Renal cortex interstitium (tissue), 15 donors: ENCODE measurements around the gene CD3G. TPM values are rescaled to one million over a fixed set of nuclear protein-coding genes. Genes with fewer than 3 reads are reported as not detected.
"Not testable (repeated sequence)": the region's sequence is repeated elsewhere in the genome, so short reads cannot be mapped to it uniquely, and the experiment has no call there.

Source experiments
- DNase-seq, 11 donors: peaks; one replicate each; pipeline ENCODE4 v3.0.0-alpha.2; 2013; ENCODE audit warnings: low read depth in 9 of 11, low spot score in 4 of 11; ENCODE audit errors: extremely low read depth in 1 of 11
- long read RNA-seq, 16 experiments: transcript quantifications; one replicate each; lab custom pipeline, GENCODE V29; 2026
- polyA plus RNA-seq, 3 donors: library from polyadenylated mRNA; unstranded; fragments of 120-200 nt; gene quantifications; one replicate each; pipeline ENCODE4 v1.2.1, GENCODE V29; 2013; ENCODE audit not compliant: insufficient read length in 3 of 3

CD3G gene
- polyA plus RNA-seq: under 1 TPM; 0.07 to 0.20 (median 0.17) TPM
- long read RNA-seq, donor 1: 0 reads
- long read RNA-seq, donor 2: 0 reads
- long read RNA-seq, donor 3: 0 reads
- long read RNA-seq, donor 4: 0 reads
- long read RNA-seq, donor 5: 0 reads
- long read RNA-seq, donor 6: 0 reads
- long read RNA-seq, donor 7: 0 reads
- long read RNA-seq, donor 8: 0 reads
- long read RNA-seq, donor 9: 0 reads
- long read RNA-seq, donor 10: 0 reads
- long read RNA-seq, donor 11: 0 reads
- long read RNA-seq, donor 12, partial matches to known transcripts: 0 of 1 reads
- long read RNA-seq, donor 12, other reads (novel, unspliced or antisense): 0 of 1 reads
- long read RNA-seq, donor 13: 0 reads
- long read RNA-seq, donor 14: 0 reads
- long read RNA-seq, donor 15: 0 reads
- long read RNA-seq, donor 16, partial matches to known transcripts: 0 of 1 reads
- long read RNA-seq, donor 16, other reads (novel, unspliced or antisense): 0 of 1 reads

DNA sequence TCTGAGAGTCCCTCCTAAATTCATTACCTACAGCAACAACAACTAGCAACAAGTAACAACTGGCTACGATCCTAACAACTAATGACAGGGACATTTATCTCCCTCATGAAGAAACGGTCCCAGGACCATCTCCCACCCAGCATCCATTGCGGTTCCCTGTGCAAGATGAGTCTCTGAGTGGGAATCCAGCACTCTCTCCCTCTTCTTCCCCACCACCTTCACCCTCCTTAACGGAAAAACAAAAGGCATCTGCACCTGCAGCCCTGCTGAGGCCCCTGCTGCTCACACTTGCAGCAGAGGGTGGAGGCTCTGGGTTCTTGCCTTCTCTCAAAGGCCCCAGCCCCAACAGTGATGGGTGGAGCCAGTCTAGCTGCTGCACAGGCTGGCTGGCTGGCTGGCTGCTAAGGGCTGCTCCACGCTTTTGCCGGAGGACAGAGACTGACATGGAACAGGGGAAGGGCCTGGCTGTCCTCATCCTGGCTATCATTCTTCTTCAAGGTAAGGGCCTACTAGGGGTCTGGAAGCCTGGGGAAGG is at the start of gene CD3G:
CD3G (plus strand) TSS at position 364 of the 535 bp plus-strand sequence; CDS start at position 444, 80 bp downstream.
- DNase-seq: no peak

DNA sequence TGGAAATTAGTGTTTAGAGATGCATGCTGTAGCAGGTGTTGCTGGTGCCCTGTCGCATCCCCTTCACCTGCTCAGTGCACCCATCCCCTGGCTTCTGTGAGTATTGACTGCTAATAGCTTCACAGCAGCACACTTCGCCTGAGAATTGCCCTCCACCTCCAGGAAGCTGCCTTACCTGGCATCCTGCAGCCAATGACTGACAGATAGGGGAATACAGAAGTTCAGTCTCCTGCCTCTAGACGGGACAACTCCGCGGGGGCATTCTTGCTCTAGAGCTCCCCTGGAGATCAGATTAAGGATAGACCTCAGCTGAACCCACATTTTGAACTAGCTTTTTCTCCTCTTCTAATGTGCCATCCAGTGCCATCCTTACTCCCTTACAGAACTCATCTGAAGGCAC is 48.9 kb upstream of the CD3G start:
- no peak for DNase-seq

DNA sequence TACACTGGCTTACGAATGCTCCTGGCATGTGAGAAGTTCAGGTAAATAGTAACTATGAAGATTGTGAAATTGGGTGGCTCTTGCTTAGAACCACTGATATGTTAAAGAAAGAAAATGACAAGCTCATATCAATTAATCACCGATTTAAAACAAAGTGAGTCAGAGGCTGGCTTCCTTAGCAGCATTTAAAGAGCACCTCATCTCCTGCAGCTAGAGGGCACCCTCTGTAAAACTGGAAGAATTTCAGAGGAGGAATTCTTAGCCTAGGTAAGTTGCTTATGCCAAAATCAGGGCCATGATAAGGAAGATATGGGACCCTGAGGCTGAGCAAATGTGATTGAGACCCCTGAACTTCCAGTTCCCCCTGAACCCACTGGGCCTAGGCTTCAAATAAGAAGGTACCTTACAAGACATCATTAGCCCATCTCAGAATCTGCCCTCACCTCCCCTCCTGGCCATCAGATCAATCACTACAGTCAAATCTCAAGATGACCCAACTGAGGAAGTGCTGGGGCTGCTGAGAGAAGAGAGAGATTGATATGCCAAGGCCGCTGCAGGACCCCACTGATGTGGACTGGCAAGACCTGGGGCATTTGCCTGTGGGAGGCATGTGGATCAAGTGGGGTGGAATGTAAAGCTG is 48.2 kb upstream of the CD3G start:
- no peak for DNase-seq

DNA sequence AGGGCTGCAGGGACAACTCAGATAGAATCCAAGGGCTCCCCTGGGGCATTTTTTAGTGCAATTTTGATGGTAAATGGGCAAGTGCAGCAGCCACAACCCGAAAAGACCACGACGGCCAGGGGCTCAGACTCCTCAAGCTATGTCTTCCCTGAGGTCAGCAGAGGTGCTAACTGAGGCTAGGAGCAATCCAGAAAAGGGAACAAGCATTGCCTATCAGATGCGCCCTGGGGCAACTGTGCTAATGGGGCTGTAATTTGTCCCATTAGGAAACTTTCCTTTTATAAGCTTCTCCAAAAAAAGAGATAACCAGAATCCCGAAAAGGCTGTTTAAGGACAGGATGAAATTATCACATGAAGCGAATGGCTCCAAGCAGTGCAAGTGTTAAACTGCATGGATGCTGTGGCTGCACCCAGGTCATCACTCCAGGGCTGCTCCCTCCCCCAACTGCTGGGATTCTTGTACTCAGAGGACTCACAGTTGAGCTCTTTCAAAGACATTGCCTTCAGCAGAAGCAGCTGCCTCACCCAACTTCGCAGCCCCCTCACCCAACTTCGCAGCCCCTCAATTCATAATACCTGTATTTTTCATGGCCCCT is 42.4 kb upstream of the CD3G start:
- no peak for DNase-seq

DNA sequence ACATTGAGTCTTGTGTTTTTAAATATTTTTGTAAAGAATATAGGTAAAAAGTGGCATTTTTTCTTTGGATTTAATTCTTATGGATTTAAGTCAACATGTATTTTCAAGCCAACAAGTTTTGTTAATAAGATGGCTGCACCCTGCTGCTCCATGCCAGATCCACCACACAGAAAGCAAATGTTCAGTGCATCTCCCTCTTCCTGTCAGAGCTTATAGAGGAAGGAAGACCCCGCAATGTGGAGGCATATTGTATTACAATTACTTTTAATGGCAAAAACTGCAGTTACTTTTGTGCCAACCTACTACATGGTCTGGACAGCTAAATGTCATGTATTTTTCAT is 39.9 kb upstream of the CD3G start:
- DNase-seq: no peak

DNA sequence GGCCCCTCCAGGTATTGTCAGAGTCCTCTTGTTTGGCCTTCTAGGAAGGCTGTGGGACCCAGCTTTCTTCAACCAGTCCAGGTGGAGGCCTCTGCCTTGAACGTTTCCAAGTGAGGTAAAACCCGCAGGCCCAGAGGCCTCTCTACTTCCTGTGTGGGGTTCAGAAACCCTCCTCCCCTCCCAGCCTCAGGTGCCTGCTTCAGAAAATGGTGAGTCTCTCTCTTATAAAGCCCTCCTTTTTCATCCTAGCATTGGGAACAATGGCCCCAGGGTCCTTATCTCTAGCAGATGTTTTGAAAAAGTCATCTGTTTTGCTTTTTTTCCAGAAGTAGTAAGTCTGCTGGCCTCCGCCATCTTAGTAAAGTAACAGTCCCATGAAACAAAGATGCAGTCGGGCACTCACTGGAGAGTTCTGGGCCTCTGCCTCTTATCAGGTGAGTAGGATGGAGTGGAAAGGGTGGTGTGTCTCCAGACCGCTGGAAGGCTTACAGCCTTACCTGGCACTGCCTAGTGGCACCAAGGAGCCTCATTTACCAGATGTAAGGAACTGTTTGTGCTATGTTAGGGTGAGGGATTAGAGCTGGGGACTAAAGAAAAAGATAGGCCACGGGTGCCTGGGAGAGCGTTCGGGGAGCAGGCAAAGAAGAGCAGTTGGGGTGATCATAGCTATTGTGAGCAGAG is 39.4 kb upstream of the CD3G start, which contains the start of gene CD3E:
CD3E (plus strand) TSS at position 163 of the 681 bp plus-strand sequence; CDS start at position 386, 223 bp downstream.
- no peak for DNase-seq

DNA sequence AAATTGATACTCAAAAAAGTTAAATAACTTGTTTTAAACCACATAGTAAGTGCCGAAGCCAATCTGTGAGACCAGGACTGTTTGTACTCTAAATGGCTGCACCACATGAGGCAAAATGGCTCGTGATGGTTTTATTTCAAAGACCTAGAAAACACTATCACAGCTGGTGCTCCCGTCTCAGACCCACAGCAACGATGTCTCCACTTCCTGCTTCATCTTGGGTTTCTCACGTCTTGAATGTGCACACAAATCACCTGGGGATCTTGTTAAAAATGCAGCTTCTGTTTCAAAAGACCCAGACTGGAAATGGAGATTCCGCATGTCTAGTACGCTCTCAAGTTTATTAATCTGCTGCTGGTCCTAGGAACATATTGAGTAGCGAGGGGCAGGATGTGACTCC is 38.4 kb upstream of the CD3G start:
- no peak for DNase-seq

DNA sequence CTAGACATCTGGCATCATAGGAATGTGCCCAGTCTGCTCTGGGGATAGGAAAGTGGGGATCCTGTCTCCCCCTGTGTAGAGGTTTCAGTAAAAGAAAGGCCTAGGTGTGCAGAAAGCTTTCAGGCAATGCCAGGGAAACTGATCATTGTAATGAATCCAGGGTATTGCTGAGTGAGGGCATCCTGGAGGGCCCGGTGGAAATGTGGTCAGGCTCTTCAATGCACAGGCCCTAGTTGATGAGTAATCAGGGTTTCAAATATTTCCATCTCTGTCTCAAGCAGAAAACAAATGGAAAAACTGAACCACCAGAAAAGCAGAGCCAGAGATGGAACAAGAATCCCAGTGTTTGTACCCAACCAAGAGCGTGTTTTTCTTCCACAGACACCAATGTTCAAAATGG is 37.6 kb upstream of the CD3G start:
- no peak for DNase-seq

DNA sequence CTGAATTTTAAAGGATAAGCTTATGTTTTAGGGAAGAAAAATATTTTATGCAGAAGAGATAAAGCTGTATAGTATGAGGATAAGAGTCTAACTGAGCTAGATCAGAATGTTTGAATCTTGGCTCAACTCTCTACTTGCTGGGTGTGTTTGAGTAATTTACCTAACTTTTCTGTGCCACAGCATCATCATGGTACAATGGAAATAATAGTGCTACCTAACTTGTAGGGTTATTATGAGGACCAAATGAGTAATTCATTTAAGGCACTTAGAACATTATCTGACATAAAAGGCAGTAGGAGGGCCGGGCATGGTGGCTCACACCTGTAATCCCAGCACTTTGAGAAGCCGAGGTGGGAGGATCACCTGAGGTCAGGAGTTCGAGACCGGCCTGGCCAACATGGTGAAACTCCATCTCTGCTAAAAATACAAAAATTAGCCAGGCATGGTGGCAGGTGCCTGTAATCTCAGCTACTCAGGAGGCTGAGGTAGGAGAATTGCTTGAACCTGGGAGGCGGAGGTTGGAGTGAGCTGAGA is 35.1 kb upstream of the CD3G start:
- DNase-seq: not testable (repeated sequence)

DNA sequence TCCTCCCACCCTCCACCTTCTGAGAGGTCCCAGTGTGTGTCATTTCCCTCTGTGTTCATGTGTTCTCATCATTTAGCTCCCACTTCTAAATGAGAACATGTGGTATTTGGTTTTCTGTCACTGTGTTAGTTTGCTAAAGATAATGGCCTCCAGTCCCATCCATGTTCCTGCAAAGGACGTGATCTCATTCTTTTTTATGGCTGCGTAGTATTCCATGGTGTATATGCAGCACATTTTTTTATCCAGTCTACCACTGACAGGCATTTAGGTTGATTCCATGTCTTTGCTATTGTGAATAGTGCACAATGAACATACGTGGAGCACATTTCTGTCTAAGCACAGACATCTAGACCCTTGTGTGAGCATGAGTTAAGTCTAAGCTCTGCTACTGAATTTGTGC is 33.9 kb upstream of the CD3G start:
- no peak for DNase-seq

DNA sequence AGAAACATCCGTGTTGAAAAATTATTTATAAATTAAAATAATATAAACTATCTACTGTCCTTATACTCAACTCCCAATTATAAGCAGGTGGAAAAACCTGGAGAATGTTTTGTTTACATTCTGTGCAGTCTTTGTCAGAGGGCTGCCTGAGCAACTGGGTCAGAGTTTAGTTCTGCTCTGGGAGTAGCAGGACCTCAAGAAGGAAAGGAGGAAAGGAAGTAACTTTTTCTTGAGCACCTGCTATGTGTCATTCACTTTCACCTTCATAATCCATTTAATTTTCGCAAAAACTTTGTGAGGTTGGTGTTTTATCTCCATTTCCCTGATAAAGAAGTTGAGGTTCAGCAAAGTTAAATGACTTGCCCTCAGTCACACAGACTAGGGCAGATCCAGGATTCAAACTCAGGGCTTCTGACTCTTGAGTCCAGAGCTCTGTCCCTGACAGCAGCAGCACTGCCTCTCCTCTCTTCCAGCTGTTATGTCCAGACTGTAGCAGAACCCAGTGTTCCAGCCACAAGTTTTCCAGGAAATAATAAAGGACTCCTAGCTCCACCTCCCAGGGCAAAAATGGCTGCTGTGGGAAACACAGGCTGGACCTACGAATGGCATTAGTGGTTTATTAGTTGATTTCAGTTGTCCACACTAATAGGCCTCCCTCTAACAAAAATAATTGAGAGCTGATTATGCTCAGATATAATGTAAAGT is 33.2 kb upstream of the CD3G start:
- DNase-seq: no peak

DNA sequence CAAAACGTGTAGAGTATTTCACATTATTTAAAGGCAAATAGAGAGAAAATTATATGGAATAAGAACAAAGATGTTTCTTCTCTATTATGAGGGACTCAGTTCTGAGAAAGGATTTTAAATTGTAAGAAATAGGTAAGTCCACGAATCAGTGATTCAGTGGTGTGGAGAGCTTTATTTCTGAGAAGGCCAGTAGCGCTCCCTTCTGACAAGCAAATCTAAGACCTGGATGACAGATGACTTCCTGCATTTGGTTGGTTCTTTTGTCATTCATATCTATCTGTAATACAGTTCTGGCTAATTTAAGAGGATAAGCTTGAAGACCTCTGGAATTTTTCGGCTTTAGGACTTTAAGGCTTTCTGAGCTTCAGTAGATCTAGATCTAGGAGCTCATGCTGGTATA is 32.6 kb upstream of the CD3G start:
- DNase-seq: no peak

DNA sequence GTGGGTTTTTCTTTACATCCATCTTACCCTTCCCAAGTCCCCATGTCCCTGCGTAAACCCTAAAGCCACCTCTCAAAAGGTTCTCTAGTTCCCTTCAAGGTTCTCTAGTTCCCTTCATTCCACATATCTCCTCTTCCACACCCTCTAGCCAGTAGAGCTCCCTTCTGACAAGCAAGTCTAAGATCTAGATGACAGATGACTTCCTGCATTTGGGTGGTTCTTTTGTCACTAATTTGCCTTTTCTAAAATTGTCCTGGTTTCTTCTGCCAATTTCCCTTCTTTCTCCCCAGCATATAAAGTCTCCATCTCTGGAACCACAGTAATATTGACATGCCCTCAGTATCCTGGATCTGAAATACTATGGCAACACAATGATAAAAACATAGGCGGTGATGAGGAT is 31.8 kb upstream of the CD3G start:
- no peak for DNase-seq

DNA sequence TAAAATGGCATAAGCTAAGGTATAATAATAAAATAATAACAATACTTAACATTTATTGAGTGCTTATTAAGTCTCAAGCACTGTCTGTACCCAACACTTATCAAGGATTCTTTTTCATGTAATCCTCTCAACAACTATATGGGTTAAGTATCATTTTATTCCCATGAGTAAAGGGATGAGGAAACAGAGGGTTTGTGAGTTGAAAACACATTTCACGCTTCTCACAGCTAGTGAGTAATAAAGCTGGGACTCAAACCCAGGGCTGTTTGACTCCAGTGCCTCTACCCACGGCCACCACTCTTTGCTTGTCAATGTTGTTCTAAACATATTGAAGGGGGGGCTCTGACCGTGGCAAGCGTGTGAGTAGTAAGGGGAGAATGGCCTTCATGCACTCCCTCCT is 30.9 kb upstream of the CD3G start:
- no peak for DNase-seq

DNA sequence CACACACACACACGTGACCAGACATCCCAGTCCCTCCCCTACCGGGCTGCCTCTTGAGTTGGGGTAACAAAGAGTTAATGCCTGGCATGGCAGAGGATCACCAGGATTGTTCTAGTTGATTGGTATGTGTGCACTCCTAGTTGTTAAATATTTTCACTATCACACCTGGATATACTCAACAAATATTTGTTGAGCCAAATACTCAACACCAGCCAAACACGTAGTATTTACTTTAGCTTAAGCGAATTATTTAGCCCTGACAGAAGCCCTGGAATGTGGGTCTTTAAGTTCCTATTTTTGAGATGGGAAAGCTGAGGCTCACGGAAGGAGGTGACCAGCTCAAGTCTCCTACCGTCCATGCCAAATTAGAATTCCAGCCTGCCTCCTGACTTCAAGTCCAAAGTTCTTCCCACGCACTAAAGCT is 29.1 kb upstream of the CD3G start:
- DNase-seq: no peak

DNA sequence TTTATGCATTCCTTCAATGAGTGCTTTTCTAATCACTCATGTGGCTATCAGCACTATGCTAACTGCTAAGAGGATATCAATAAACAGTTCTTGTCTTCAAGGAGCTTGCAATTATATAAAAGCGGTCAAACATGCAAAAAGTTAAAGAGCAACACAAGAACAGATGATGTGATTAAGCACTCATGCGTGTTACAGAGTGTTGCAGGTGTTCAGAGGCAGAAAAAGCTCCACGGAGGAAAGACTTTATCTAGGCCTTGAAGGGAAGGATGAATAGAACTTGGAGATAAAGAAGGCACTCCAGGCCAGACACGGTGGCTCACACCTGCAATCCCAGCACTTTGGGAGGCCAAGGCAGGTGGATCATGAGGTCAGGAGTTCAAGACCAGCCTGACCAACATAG is 26.0 kb upstream of the CD3G start:
- no peak for DNase-seq

DNA sequence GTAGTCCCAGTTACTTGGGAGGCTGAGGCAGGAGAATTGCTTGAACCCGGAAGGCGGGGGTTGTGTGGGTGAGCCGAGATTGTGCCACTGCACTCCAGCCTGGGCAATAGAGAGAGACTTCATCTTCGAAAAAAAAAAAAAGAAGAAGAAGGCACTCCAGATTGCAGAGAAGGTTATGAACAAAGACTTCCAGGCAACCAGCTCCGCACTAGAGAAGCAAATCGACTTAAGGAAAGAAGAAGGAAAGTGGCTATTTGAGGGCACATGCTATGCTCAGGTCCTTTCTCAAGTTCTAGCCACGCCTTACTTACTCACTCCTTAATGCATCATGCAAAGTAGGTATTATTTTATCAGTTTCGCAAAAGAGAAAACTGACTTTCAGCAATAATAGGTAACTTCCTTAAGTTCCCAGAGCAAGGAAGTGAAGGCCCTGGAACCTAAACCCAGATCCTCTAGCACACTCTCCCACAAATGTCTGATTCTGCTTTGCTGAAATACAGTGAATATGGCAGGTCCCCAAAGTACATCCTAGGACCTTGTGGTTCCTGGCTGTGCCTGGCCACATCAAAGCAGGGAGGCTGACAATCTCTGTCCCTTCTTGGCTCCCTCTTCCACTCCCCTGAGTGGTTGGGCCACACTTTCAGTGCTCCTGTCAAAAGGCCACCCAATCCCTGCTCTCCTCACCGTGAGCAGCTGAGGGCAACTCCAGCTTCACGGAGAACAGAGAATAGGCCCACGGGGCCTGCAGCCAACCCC is 25.4 kb upstream of the CD3G start:
- DNase-seq: no peak

DNA sequence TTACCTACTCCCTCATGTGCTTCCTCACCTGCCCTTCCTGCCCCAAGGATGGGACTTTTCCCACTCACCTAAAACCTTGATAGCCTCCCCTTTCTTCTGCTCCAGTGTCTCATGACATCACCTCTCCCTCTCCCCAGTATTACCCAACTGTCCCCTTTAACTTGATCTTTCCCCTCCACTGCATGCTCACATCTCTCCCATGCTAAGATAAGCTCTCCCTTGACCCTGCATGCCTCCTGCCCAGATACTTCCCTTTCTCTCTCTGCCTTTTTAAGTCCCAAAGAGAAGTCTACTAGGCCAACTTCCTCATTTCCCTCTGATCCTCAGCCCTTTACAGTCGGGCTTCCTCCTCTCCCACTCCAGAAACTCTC is 24.8 kb upstream of the CD3G start:
- no peak for DNase-seq
